HG02981 (cell line): ENCODE data around the gene PTGES2.

Experiments used
- ATAC-seq: cut with Tn5 transposase; IDR thresholded peaks from one replicate; pipeline ENCODE4 v1.9.1; 2021; ENCODE audit warnings: mild to moderate bottlenecking, moderate library complexity; ENCODE audit not compliant: unreplicated experiment

The PTGES2 gene

GRCh38 chr9:128153947-128154695 lies 26.6 kb upstream of the PTGES2 start:
- ATAC-seq, result no peak

GRCh38 chr9:128153060-128153946 lies 25.8 kb upstream of the PTGES2 start:
- ATAC-seq, result no peak

GRCh38 chr9:128152133-128153059 lies 24.9 kb upstream of the PTGES2 start:
- ATAC-seq, result no peak

- ATAC-seq, result no peak
Observed at GRCh38 chr9:128151309-128152132, 24.0 kb upstream of the PTGES2 start.

- ATAC-seq, result no peak
Observed at GRCh38 chr9:128150594-128151308, 23.2 kb upstream of the PTGES2 start.

- ATAC-seq, result no peak
Observed at GRCh38 chr9:128149951-128150593, 22.5 kb upstream of the PTGES2 start.

- no peak for ATAC-seq
Observed at GRCh38 chr9:128149001-128149701, 21.6 kb upstream of the PTGES2 start, which contains the start of gene LCN2. TSS of gene LCN2 (plus strand) at chr9:128149453. CDS start at chr9:128149526, 73 bp downstream.

GRCh38 chr9:128148509-128149000 lies 21.0 kb upstream of the PTGES2 start:
- ATAC-seq, result no peak

DNA sequence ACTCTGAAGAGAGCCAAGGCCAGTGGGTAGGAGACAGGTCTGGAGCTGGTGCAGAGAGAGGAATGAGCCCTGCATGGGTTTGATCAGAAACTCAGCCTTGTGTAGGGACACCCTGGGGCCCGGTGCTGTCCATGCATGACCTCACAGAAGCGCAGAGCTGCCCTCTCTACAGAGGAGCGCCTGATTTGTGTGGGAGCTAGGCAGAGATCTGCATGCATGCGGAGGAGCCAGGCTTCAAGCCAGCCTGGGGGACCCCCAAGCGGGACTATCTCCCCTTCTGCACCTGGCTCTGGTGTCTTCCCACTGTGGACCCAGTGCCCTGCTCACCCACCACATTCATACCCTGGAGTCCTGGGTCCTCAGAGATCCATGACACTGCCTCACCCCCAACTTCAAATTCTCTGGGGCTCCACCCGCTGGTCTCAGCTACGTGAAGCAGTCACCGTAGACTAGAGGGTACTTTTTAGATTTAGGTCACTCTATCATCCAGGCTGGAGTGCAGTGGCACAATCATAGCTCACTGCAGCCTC lies 19.1 kb upstream of the PTGES2 start:
- ATAC-seq, result no peak

- ATAC-seq, result no peak
Observed at GRCh38 chr9:128145951-128146351, 18.4 kb upstream of the PTGES2 start.

DNA sequence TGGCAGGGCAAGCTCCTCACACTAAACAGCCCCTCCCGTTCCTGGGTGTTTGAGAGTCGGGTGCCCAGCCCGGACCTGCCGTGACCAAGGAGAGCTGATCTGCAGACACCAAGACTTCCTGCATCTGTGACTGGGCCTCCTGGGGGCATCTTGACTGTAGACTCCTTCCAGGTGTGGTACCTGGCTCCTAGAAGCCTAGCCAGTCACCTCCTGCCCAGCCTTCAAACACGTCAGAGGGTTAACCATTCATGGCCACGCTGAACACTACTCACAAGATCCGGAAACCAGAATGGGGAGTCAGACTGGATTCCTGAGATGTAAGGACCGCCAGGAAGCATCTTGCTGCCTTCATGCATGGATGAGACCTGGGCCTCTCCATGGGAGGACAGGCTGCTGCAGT lies 18.0 kb upstream of the PTGES2 start:
- no peak for ATAC-seq

GRCh38 chr9:128144239-128145181 lies 17.0 kb upstream of the PTGES2 start:
- ATAC-seq, result no peak

DNA sequence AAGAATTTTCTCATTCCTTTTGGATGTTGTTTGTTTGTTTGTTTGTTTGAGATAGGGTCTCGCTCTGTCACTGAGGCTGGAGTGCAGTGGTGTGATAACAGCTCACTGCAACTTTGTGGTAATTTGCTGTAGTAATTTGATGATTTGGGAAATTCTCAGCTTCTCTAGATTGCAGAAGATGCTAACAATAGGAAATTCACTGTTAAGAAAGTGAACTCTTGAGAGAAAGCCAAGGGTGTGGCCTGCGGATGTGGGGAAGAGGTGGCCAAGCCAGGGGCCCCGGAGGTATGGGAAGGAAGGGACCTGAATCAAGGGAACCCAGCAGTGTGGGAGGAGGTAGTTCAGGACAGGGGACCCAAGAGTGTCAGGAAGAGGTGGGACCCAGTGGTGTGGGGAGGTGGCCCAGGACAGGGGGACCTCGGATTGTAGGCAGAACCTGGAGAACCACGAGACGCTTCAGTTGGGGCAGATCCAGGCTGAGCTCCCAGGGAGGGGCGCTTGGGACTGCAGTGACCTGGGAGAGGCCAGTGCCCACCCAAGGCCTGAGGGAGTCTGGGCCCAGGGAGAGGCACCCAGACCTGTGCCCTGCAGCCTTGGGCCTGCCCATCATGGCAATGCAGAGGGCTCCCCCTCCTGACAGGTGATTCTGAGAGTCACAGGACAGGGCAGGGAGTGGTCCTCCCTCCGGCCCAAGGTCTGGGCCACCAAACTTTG lies 16.2 kb upstream of the PTGES2 start:
- ATAC-seq, result no peak

DNA sequence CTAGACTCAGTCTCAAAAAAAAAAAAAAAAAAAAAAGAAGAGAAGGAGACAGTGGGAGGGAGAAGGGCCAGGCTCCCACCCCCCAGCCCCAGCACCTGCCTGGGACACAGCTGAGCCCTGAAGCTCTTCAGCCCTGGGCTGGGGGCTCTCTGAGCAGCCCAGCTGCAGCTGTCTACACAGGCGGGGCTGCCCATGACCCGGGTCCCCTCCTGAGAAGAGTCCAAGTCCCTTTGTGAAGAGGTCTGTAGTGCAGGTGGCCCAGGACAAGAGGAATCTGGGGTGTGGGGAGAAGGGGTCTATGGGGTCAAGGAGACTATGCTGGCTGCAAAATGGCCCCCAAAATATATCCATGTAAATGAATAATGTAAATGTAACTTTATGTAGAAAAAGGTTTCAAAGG lies 15.1 kb upstream of the PTGES2 start:
- no peak for ATAC-seq

DNA sequence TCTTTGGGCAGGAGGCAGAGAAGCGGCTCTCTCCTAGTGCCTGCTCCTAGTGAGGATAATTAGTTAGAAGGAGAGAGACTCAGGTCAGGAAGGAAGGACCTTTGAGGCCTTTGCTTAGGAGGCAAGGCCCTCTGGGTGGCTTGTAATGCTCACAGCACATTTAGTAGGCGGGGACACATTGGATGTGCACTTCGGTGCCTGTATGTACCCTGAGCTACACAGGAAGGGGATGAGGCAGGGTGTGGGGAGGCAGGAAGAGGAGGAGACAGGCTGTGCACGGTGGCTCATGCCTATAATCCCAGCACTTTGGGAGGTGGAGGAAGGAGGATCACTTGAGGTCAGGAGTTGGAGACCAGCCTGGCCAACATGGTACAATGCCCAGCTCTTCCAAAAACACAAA lies 14.5 kb upstream of the PTGES2 start:
- no peak for ATAC-seq

DNA sequence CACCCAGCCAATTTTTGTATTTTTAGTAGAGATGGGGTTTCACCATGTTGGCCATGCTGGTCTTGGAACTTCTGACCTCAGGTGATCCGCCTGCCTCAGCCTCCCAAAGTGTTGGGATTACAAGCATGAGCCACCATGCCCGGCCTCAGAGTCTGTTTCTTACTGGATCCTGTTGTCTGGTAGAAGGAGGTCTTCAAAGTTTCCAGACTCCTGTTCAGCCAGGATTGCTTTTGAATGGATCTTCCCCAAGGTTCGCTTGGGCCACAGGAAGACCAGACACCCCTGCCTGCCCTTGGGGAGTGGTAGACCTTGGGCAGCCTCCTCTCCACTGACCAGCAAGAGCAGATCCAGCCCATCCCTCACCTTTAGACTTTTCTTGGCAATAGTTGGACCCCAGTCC lies 14.1 kb upstream of the PTGES2 start:
- ATAC-seq, result no peak
